CD14-positive monocyte (primary cell): ENCODE results near the gene OR11G2. TPM values are rescaled to one million over a fixed set of nuclear protein-coding genes. Genes with fewer than 3 reads are reported as not detected.

ENCODE experiments used
- DNase-seq, 3 donors: peaks; one replicate each; pipeline ENCODE4 v3.0.0-alpha.2; 2011 to 2022
- H2AFZ ChIP-seq: 2 replicates; pipeline ENCODE4 v1.6.0; 2012; ENCODE audit warnings: mild to moderate bottlenecking, low read depth, low read length, inconsistent platforms; ENCODE audit not compliant: insufficient read depth, poor library complexity, severe bottlenecking
- H3K27ac ChIP-seq, 2 donors: 1 replicate in 1 of 2; 2 replicates in 1 of 2; pipeline ENCODE4 v1.5.1; 2012 to 2013; ENCODE audit warnings: low read length in 2 of 2, control low read depth in 1 of 2, inconsistent platforms in 1 of 2, low read depth in 1 of 2, mild to moderate bottlenecking in 1 of 2
- H3K27me3 ChIP-seq, 2 donors: one replicate each; pipeline versions ENCODE4 v1.6.0 to v1.6.1; 2011 to 2013; ENCODE audit warnings: low read length in 2 of 2; ENCODE audit not compliant: control insufficient read depth in 2 of 2, insufficient read depth in 2 of 2
- H3K36me3 ChIP-seq, 2 donors: replicated peaks in 1 of 2; 1 replicate in 1 of 2; 2 replicates in 1 of 2; pipeline versions ENCODE4 v1.5.1 to v1.6.1; 2012 to 2013; ENCODE audit warnings: low read length in 2 of 2, control low read depth in 1 of 2, inconsistent platforms in 1 of 2, mild to moderate bottlenecking in 1 of 2; ENCODE audit not compliant: insufficient read depth in 2 of 2, control insufficient read depth in 1 of 2
- H3K4me1 ChIP-seq, 2 donors: 1 replicate in 1 of 2; 2 replicates in 1 of 2; pipeline versions ENCODE4 v1.5.1 to v1.6.1; 2012 to 2013; ENCODE audit warnings: low read length in 2 of 2, control low read depth in 1 of 2, inconsistent platforms in 1 of 2, mild to moderate bottlenecking in 1 of 2, moderate library complexity in 1 of 2; ENCODE audit not compliant: insufficient read depth in 2 of 2, control insufficient read depth in 1 of 2
- H3K4me2 ChIP-seq: replicated peaks from 2 replicates; pipeline ENCODE3; 2012; ENCODE audit warnings: low read length, moderate library complexity, mild to moderate bottlenecking; ENCODE audit not compliant: poor library complexity, severe bottlenecking; ENCODE audit errors: extremely low read depth
- H3K4me3 ChIP-seq, 3 experiments: fragments of 200-600 bp in 1 of 3; sonication (generic) in 1 of 3; replicated peaks in 1 of 3; 1 replicate in 2 of 3; 2 replicates in 1 of 3; pipeline ENCODE4 v1.5.1; 2011 to 2013; ENCODE audit warnings: low read length in 3 of 3, mild to moderate bottlenecking in 3 of 3, control low read depth in 2 of 3, low read depth in 2 of 3, inconsistent platforms in 1 of 3, moderate library complexity in 1 of 3
- H3K79me2 ChIP-seq: 2 replicates; pipeline ENCODE4 v1.6.0; 2012; ENCODE audit warnings: mild to moderate bottlenecking, control low read depth, inconsistent platforms, low read length, moderate library complexity; ENCODE audit not compliant: insufficient read depth
- H3K9ac ChIP-seq: 2 replicates; pipeline ENCODE4 v1.6.0; 2017; ENCODE audit warnings: low read length, mild to moderate bottlenecking; ENCODE audit not compliant: insufficient read depth, poor library complexity, severe bottlenecking
- H3K9me3 ChIP-seq, 2 donors: replicated peaks in 1 of 2; 1 replicate in 1 of 2; 2 replicates in 1 of 2; pipeline versions ENCODE4 v1.5.1 to v1.6.1; 2012 to 2013; ENCODE audit warnings: low read length in 2 of 2, control low read depth in 1 of 2; ENCODE audit not compliant: control insufficient read depth in 1 of 2, insufficient read depth in 1 of 2
- H4K20me1 ChIP-seq: 2 replicates; pipeline ENCODE4 v1.6.0; 2012; ENCODE audit warnings: mild to moderate bottlenecking, low read length, control low read depth, moderate library complexity; ENCODE audit not compliant: insufficient read depth
- H3K27ac Mint-ChIP-seq, 7 donors: one replicate each; pipeline ENCODE4 v1.8.0; 2020; ENCODE audit warnings: mild to moderate bottlenecking in 7 of 7, mixed read lengths in 7 of 7, moderate library complexity in 6 of 7, inconsistent platforms in 2 of 7
- H3K27me3 Mint-ChIP-seq, 3 donors: one replicate each; pipeline ENCODE4 v1.8.0; 2021 to 2022; ENCODE audit warnings: low read depth in 3 of 3, mild to moderate bottlenecking in 3 of 3, mixed read lengths in 3 of 3, moderate library complexity in 3 of 3, inconsistent platforms in 1 of 3
- H3K36me3 Mint-ChIP-seq, 2 donors: one replicate each; pipeline ENCODE4 v1.8.0; 2020; ENCODE audit warnings: mixed read lengths in 2 of 2, inconsistent platforms in 1 of 2, mild to moderate bottlenecking in 1 of 2
- H3K4me1 Mint-ChIP-seq: one replicate; pipeline ENCODE4 v1.8.0; 2020; ENCODE audit warnings: mild to moderate bottlenecking, mixed read lengths
- H3K4me3 Mint-ChIP-seq, 2 donors: one replicate each; pipeline ENCODE4 v1.8.0; 2020; ENCODE audit warnings: mild to moderate bottlenecking in 2 of 2, mixed read lengths in 2 of 2, moderate library complexity in 1 of 2
- H3K9me3 Mint-ChIP-seq, 7 donors: one replicate each; pipeline ENCODE4 v1.8.0; 2020 to 2022; ENCODE audit warnings: mixed read lengths in 7 of 7, mild to moderate bottlenecking in 6 of 7, moderate library complexity in 6 of 7, inconsistent platforms in 2 of 7
- WGBS: methylation state at CpG from one replicate; pipeline ENCODE4 v1.1.5; 2013; ENCODE audit warnings: missing lambda C conversion rate; ENCODE audit not compliant: insufficient coverage; 5-methylcytosine and 5-hydroxymethylcytosine counted together
- intact Hi-C, 2 donors: fragments of 100-400 bp; cut with micrococcal nuclease; formaldehyde crosslinking; loops; one replicate each; pipeline versions ENCODE4 v1.15.0 to v1.15.1; 2023
- polyA plus RNA-seq, 3 donors: library from polyadenylated mRNA; depleted of rRNA in 1 of 3; unstranded in 2 of 3; stranded (reverse) in 1 of 3; fragments of 300-500 nt in 2 of 3; fragments of >200 nt in 1 of 3; fragmentation: Illumina TruSeq in 2 of 3; gene quantifications; 1 replicate in 2 of 3; 2 replicates in 1 of 3; pipeline ENCODE4 v1.2.3, GENCODE V29; 2012 to 2021
- small RNA-seq: library from RNA; depleted of rRNA; stranded (forward); fragments of <200 nt; gene quantifications from one replicate; pipeline ENCODE3, GENCODE V24; 2012; ENCODE audit warnings: low read depth; ENCODE audit not compliant: insufficient read length
- TF ChIP-seq, protein P1 (sequence below): fragments of 200-600 bp; IDR thresholded peaks from one replicate; pipeline ENCODE4 v1.8.0; 2022; ENCODE audit warnings: antibody characterized with exemption, mild to moderate bottlenecking

Gene OR11G2
- polyA plus RNA-seq, 3 donors: not detected

DNA sequence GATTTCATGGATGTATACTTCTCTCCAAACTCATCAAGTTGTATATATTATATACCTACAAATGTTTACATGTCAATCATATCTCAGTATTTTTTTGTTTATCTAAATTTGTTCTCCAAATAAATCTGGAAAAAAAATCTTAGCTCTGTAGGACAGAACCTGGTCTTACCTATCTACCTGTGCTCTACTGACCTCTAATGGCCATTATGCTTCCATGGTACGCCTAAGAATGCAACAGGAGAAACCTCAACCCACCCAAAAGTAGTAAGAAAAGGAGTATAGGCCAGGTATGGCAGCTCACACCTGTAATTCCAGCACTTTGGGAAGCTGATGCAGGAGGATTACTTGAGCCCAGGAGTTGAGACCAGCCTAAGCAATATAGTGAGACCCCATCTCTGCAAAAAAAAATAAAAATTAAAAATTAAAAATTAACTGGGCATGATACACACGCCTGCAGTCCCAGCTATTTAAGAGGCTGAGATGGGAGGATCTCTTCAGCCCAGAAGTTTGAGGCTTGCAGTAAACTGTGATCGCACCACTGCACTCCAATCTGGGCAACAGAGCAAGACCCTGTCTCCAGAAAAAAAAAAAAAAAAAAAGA is 57.0 kb downstream of the OR11G2 start:
- H3K36me3 ChIP-seq: no peaks in the 10 kb centered on the region
- no peak overlapping the region for H3K4me2 ChIP-seq
- Mint-ChIP-seq H3K27ac (no peak overlapping the region), H3K27me3 (peaks cover 1 to 3% (median 2%) of the 10 kb centered on the region in 3 donors), H3K36me3 (no peaks in the 10 kb centered on the region), H3K4me3 (no peak overlapping the region), H3K9me3 (peaks cover 0 to 7% (median 5%) of the 10 kb centered on the region in 7 donors), H3K4me1 (no peaks in the 10 kb centered on the region)
- no peaks in the 10 kb centered on the region for H3K9me3 ChIP-seq
- DNase-seq: no peak
- intact Hi-C loops: no loop called here
- H3K27ac ChIP-seq: no peak overlapping the region
- TF ChIP-seq, protein P1, sequence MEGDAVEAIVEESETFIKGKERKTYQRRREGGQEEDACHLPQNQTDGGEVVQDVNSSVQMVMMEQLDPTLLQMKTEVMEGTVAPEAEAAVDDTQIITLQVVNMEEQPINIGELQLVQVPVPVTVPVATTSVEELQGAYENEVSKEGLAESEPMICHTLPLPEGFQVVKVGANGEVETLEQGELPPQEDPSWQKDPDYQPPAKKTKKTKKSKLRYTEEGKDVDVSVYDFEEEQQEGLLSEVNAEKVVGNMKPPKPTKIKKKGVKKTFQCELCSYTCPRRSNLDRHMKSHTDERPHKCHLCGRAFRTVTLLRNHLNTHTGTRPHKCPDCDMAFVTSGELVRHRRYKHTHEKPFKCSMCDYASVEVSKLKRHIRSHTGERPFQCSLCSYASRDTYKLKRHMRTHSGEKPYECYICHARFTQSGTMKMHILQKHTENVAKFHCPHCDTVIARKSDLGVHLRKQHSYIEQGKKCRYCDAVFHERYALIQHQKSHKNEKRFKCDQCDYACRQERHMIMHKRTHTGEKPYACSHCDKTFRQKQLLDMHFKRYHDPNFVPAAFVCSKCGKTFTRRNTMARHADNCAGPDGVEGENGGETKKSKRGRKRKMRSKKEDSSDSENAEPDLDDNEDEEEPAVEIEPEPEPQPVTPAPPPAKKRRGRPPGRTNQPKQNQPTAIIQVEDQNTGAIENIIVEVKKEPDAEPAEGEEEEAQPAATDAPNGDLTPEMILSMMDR: peak; percentile 13
- no peak overlapping the region for H2AFZ ChIP-seq
- no peaks in the 10 kb centered on the region for H3K27me3 ChIP-seq
- no peaks in the 10 kb centered on the region for H3K4me1 ChIP-seq
- no peak overlapping the region for H3K4me3 ChIP-seq
- H4K20me1 ChIP-seq: no peaks in the 10 kb centered on the region
- WGBS: no CpG with 5 or more reads among the region's 3 CpGs
- no peaks in the 10 kb centered on the region for H3K79me2 ChIP-seq
- no peak overlapping the region for H3K9ac ChIP-seq

Small RNAs within 50 kb of the gene (small RNA-seq; reads per million reads assigned to genes)
- gene GTF2IP22: not detected

Other genes starting within 250 kb of the OR11G2 start
- gene OR4K15, start 215.3 kb upstream of the OR11G2 start, polyA plus RNA-seq: not detected
- gene OR4Q2, start 188.7 kb upstream of the OR11G2 start, polyA plus RNA-seq: not detected
- gene OR4K14, start 171.6 kb upstream of the OR11G2 start, polyA plus RNA-seq: not detected
- not detected for gene OR4K13, start 154.9 kb upstream of the OR11G2 start, polyA plus RNA-seq
- gene OR4L1, start 130.9 kb upstream of the OR11G2 start, polyA plus RNA-seq: not detected
- gene OR4K17, start 80.2 kb upstream of the OR11G2 start, polyA plus RNA-seq: not detected
- gene OR4N5, start 52.1 kb upstream of the OR11G2 start, polyA plus RNA-seq: not detected
- not detected for gene OR11H6, start 32.8 kb downstream of the OR11G2 start, polyA plus RNA-seq
- not detected for gene OR11H7, start 38.1 kb downstream of the OR11G2 start, polyA plus RNA-seq
- not detected for gene OR11H4, start 48.4 kb downstream of the OR11G2 start, polyA plus RNA-seq
- gene TTC5, start 115.1 kb downstream of the OR11G2 start, polyA plus RNA-seq: 10 to 100 TPM in 2 of 3 donors, 1 to 10 TPM in 1; 6.2 to 18.4 (median 17.3) TPM
- gene CCNB1IP1, start 142.4 kb downstream of the OR11G2 start, polyA plus RNA-seq: 1 to 10 TPM; 3.5 to 8.6 (median 5.4) TPM
- 1 to 10 TPM; 1.8 to 7.3 (median 3.9) TPM for gene PARP2, start 152.7 kb downstream of the OR11G2 start, polyA plus RNA-seq
- 10 to 100 TPM in 1 of 3 donors, 1 to 10 TPM in 2; 2.3 to 78.9 (median 7.1) TPM for gene TEP1, start 222.6 kb downstream of the OR11G2 start, polyA plus RNA-seq
- gene KLHL33, start 245.3 kb downstream of the OR11G2 start, polyA plus RNA-seq: under 1 TPM in 1 of 3 donors, not detected in 2; 0.04 TPM